ENCODE data around the gene PNLIPRP2.

Gene PNLIPRP2

DNA sequence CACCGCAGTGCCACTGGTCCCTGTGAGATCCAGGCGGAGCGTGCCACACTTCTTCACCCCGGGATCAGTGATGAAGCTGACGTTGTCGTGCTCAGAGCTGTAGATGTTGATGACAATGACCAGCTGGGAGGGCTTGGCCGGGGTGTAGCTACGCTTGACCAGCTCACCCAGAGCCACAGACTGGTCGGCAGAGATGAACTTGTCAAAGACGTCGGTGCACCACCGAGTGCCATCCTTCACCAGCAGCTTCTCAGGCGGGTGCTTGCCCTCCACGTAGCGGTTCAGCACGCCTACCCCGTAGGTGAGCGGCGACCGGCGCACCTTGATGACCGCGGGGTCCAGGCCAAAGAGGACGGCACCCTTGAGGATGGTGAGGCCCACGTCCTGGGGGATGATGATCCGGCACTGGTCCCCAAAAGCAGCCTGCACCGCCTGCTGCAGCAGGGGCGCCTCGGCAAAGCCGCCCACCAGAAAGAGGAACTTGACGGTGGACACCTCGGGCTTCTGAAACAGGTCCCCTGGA is 54.2 kb downstream of the PNLIPRP2 start:
- H3K27ac ChIP-seq (ENCODE audit: low read depth, low read length), result no peak overlapping the region
- no peaks in the 10 kb centered on the region for H3K27me3 ChIP-seq (ENCODE audit: control insufficient read depth in 5 of 5, insufficient read depth in 4 of 5, low read length in 5 of 5)
- no peak overlapping the region for H3K4me3 ChIP-seq (ENCODE audit: low read depth in 1 of 5, low read length in 5 of 5)
- H3K4me1 ChIP-seq (ENCODE audit: control insufficient read depth in 5 of 5, insufficient read depth in 5 of 5, low read length in 5 of 5), result peaks cover 0 to 5% (median 0%) of the 10 kb centered on the region in 5 donors
- no peaks in the 10 kb centered on the region for H3K9me3 ChIP-seq (ENCODE audit: control insufficient read depth in 5 of 5, low read length in 5 of 5)
- peaks cover 26 to 71% (median 65%) of the 10 kb centered on the region in 5 donors for H3K36me3 ChIP-seq (ENCODE audit: control insufficient read depth in 5 of 5, insufficient read depth in 5 of 5, low read length in 5 of 5)
- H3K9ac ChIP-seq (ENCODE audit: low read length in 5 of 5), result no peak overlapping the region

DNA sequence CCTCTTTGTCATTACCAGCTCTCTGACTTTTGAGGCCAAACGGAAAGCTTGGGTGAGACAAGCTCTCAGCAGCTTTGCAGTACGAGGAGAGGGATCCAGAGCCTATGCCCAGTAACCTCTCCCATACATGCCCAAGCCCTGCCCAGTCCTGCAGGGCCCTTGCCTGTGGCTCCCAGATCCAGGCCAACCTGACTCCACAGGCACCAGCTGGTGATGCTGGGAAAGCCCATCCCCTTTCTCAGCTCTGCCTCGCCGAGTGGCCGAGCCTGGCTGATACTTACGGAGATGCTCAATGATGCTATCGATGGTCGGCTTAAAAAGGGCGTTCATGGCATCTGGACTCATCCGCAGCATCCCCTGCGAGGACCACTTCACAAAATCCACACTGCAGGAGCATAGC is 55.4 kb downstream of the PNLIPRP2 start:
- Histone ChIP-seq H3K9me3 (ENCODE audit: control insufficient read depth in 5 of 5, low read length in 5 of 5) (no peaks in the 10 kb centered on the region), H3K9ac (ENCODE audit: low read length in 5 of 5) (no peak overlapping the region), H3K27me3 (ENCODE audit: control insufficient read depth in 5 of 5, insufficient read depth in 4 of 5, low read length in 5 of 5) (no peaks in the 10 kb centered on the region), H3K4me3 (ENCODE audit: low read depth in 1 of 5, low read length in 5 of 5) (no peak overlapping the region), H3K27ac (ENCODE audit: low read depth, low read length) (no peak overlapping the region), H3K4me1 (ENCODE audit: control insufficient read depth in 5 of 5, insufficient read depth in 5 of 5, low read length in 5 of 5) (no peaks in the 10 kb centered on the region), H3K36me3 (ENCODE audit: control insufficient read depth in 5 of 5, insufficient read depth in 5 of 5, low read length in 5 of 5) (peaks cover 27 to 77% (median 72%) of the 10 kb centered on the region in 5 donors)

DNA sequence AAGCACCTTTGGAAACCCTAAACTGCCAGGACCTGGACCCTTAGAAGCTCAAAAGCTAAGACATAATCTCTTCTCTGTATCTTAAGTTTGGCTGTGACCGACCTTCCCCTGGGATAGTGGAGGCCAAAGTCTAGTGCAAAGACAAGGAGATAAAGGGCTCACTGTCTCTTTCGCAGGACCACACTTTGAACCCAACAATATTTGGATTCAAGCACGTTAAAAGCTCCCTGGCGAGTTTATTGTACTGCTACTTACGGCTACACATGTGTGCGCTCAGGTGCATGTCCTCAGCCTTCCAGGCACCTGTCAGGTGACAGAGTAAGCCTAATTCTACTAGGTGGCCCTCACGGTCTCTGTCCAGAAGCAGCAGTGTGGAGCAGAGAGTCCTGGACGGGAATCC is 55.9 kb downstream of the PNLIPRP2 start:
- Histone ChIP-seq H3K4me1 (ENCODE audit: control insufficient read depth in 5 of 5, insufficient read depth in 5 of 5, low read length in 5 of 5) (no peaks in the 10 kb centered on the region), H3K27me3 (ENCODE audit: control insufficient read depth in 5 of 5, insufficient read depth in 4 of 5, low read length in 5 of 5) (no peaks in the 10 kb centered on the region), H3K36me3 (ENCODE audit: control insufficient read depth in 5 of 5, insufficient read depth in 5 of 5, low read length in 5 of 5) (peaks cover 28 to 82% (median 77%) of the 10 kb centered on the region in 5 donors), H3K9me3 (ENCODE audit: control insufficient read depth in 5 of 5, low read length in 5 of 5) (no peaks in the 10 kb centered on the region), H3K4me3 (ENCODE audit: low read depth in 1 of 5, low read length in 5 of 5) (no peak overlapping the region), H3K9ac (ENCODE audit: low read length in 5 of 5) (no peak overlapping the region), H3K27ac (ENCODE audit: low read depth, low read length) (no peak overlapping the region)

DNA sequence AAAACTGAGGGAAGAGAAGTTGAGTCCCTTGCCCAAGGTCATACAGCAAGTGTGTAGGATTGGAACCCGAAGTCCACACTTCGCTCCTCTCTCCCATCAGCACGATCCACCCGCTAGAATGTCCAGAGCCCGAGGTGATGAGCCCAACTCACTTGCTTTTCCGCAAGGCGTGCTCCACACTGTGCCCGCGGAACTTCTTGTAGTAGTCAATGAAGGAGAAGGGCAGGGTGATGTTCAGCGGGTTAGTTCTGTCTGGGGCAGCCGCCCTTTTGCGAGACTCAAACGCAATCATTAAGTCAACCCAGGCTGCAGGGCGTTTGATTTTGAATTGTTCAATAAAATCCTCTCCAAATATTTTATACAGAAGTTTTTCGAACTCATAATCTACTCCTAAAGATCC is 58.6 kb downstream of the PNLIPRP2 start:
- no peak overlapping the region for H3K9ac ChIP-seq (ENCODE audit: low read length in 5 of 5)
- no peak overlapping the region for H3K27ac ChIP-seq (ENCODE audit: low read depth, low read length)
- H3K27me3 ChIP-seq (ENCODE audit: control insufficient read depth in 5 of 5, insufficient read depth in 4 of 5, low read length in 5 of 5), result no peaks in the 10 kb centered on the region
- no peaks in the 10 kb centered on the region for H3K9me3 ChIP-seq (ENCODE audit: control insufficient read depth in 5 of 5, low read length in 5 of 5)
- peaks cover 0 to 6% (median 5%) of the 10 kb centered on the region in 5 donors for H3K4me1 ChIP-seq (ENCODE audit: control insufficient read depth in 5 of 5, insufficient read depth in 5 of 5, low read length in 5 of 5)
- no peak overlapping the region for H3K4me3 ChIP-seq (ENCODE audit: low read depth in 1 of 5, low read length in 5 of 5)
- peaks cover 13 to 66% (median 62%) of the 10 kb centered on the region in 5 donors for H3K36me3 ChIP-seq (ENCODE audit: control insufficient read depth in 5 of 5, insufficient read depth in 5 of 5, low read length in 5 of 5)

DNA sequence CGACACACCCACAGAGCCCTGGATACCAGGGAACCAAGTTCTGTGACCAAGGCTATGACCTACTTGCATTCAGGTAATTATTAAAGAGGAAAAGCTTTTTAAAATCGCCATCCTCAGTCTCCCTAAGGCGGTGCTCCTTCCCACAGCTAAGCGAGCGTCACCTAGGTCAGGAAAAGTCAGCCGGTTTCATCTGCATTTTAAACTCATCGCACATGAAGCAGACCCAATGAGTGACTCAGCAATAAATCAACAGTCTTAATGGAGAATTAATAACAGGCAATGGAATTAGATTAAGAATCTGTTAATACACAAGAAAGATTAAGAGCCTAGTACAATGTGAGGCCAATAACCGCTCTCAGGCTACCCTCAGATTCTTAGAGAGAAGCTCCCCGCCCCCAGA is 62.4 kb downstream of the PNLIPRP2 start:
- H3K27ac ChIP-seq (ENCODE audit: low read depth, low read length), result no peak overlapping the region
- no peak overlapping the region for H3K4me3 ChIP-seq (ENCODE audit: low read depth in 1 of 5, low read length in 5 of 5)
- H3K4me1 ChIP-seq (ENCODE audit: control insufficient read depth in 5 of 5, insufficient read depth in 5 of 5, low read length in 5 of 5), result peaks cover 2 to 13% (median 9%) of the 10 kb centered on the region in 5 donors
- H3K9ac ChIP-seq (ENCODE audit: low read length in 5 of 5), result no peak overlapping the region
- H3K9me3 ChIP-seq (ENCODE audit: control insufficient read depth in 5 of 5, low read length in 5 of 5), result no peaks in the 10 kb centered on the region
- no peaks in the 10 kb centered on the region for H3K27me3 ChIP-seq (ENCODE audit: control insufficient read depth in 5 of 5, insufficient read depth in 4 of 5, low read length in 5 of 5)
- H3K36me3 ChIP-seq (ENCODE audit: control insufficient read depth in 5 of 5, insufficient read depth in 5 of 5, low read length in 5 of 5), result peaks cover 7 to 47% (median 43%) of the 10 kb centered on the region in 5 donors

DNA sequence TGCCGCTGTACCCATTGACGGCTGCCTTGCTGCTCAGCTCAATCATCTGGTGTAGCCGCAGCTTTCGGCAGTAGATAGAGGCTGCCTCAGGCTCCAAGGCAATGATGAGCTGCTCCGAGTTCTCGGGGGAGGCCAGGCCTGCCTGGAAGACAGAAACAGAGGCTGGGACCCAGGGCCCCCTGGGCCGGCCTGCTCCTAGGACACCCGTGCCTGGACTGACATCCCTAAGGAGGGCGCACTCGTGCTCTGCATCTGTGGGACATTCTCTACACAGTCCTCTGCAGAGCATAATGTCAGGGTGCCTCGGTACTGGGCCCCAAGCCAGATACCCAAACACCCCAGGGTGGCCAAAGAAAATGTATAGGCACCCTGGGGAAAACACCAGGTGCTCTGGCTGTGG is 63.1 kb downstream of the PNLIPRP2 start:
- H3K9me3 ChIP-seq (ENCODE audit: control insufficient read depth in 5 of 5, low read length in 5 of 5), result no peaks in the 10 kb centered on the region

DNA sequence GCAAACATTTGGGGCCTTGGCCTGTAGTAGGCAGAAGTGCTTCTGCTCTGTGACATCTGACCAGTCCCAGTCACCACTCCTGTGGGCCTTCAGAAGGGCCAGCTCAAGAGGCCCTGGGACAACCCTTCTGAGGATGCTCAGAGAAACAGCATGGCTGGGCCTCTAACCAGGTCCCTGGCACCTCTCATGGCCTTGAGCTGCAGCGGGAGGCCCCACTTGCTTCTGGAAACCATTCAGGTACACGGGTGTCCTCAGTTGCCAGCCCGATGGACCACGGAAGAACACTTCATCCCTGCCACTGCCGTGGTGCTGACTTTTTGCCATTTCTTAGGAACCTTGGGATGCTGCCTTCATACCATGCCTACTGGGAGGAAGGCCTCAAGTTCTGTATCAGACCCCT is 64.0 kb downstream of the PNLIPRP2 start:
- no peak overlapping the region for H3K9ac ChIP-seq (ENCODE audit: low read length in 5 of 5)
- H3K27ac ChIP-seq (ENCODE audit: low read depth, low read length), result no peak overlapping the region
- no peak overlapping the region for H3K4me3 ChIP-seq (ENCODE audit: low read depth in 1 of 5, low read length in 5 of 5)
- peaks cover 2 to 26% (median 22%) of the 10 kb centered on the region in 5 donors for H3K4me1 ChIP-seq (ENCODE audit: control insufficient read depth in 5 of 5, insufficient read depth in 5 of 5, low read length in 5 of 5)
- H3K27me3 ChIP-seq (ENCODE audit: control insufficient read depth in 5 of 5, insufficient read depth in 4 of 5, low read length in 5 of 5), result no peaks in the 10 kb centered on the region
- H3K9me3 ChIP-seq (ENCODE audit: control insufficient read depth in 5 of 5, low read length in 5 of 5), result no peaks in the 10 kb centered on the region
- peaks cover 4 to 37% (median 34%) of the 10 kb centered on the region in 5 donors for H3K36me3 ChIP-seq (ENCODE audit: control insufficient read depth in 5 of 5, insufficient read depth in 5 of 5, low read length in 5 of 5)

More for the DNA sequence above, 63.1 kb downstream of the PNLIPRP2 start:
- Histone ChIP-seq H3K27me3 (ENCODE audit: control insufficient read depth in 5 of 5, insufficient read depth in 4 of 5, low read length in 5 of 5) (no peaks in the 10 kb centered on the region), H3K36me3 (ENCODE audit: control insufficient read depth in 5 of 5, insufficient read depth in 5 of 5, low read length in 5 of 5) (peaks cover 7 to 47% (median 43%) of the 10 kb centered on the region in 5 donors), H3K4me1 (ENCODE audit: control insufficient read depth in 5 of 5, insufficient read depth in 5 of 5, low read length in 5 of 5) (peaks cover 2 to 19% (median 15%) of the 10 kb centered on the region in 5 donors), H3K27ac (ENCODE audit: low read depth, low read length) (no peak overlapping the region), H3K9ac (ENCODE audit: low read length in 5 of 5) (no peak overlapping the region), H3K4me3 (ENCODE audit: low read depth in 1 of 5, low read length in 5 of 5) (no peak overlapping the region)

DNA sequence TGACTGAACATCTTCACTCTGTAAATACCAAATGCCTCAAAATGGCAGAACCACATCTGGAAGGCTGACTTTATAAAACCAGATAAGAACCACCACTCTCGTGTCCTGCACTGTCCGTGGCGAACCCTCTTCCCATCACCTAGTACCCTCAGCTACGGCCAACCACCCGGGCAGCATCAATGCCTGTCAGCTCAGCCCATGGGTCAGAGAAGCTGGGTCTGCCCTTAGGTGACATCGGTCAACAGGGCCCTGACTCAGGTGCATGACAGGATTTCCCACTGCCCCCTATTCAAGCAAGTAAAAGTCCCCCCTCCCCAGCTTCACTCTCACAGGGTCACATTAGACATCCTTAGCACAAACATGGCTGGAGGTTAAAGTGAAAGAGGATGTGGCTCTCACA is 65.1 kb downstream of the PNLIPRP2 start:
- Histone ChIP-seq H3K4me3 (ENCODE audit: low read depth in 1 of 5, low read length in 5 of 5) (no peak overlapping the region), H3K9ac (ENCODE audit: low read length in 5 of 5) (no peak overlapping the region), H3K9me3 (ENCODE audit: control insufficient read depth in 5 of 5, low read length in 5 of 5) (no peaks in the 10 kb centered on the region), H3K36me3 (ENCODE audit: control insufficient read depth in 5 of 5, insufficient read depth in 5 of 5, low read length in 5 of 5) (peaks cover 4 to 36% (median 29%) of the 10 kb centered on the region in 5 donors), H3K4me1 (ENCODE audit: control insufficient read depth in 5 of 5, insufficient read depth in 5 of 5, low read length in 5 of 5) (peaks cover 2 to 32% (median 26%) of the 10 kb centered on the region in 5 donors), H3K27me3 (ENCODE audit: control insufficient read depth in 5 of 5, insufficient read depth in 4 of 5, low read length in 5 of 5) (no peaks in the 10 kb centered on the region), H3K27ac (ENCODE audit: low read depth, low read length) (no peak overlapping the region)

DNA sequence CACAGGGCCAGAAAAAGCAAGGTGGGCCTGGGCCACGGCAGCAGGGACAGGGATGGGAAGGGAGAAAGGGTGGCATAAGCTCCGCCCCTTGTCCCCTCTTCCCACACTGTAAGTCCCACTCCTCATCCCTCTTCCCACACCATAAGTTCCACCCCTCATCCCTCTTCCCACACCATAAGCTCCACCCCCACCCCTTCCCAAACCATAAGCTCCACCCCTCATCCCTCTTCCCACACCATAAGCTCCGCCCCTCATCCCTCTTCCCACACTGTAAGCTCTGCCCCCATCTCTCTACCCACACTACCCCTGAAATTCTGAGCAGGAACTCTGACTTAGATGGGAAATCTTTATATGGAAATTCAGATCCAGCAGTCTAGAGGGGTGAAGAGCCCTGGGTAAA is 65.9 kb downstream of the PNLIPRP2 start:
- H3K4me1 ChIP-seq (ENCODE audit: control insufficient read depth in 5 of 5, insufficient read depth in 5 of 5, low read length in 5 of 5), result peaks cover 2 to 40% (median 34%) of the 10 kb centered on the region in 5 donors
- H3K4me3 ChIP-seq (ENCODE audit: low read depth in 1 of 5, low read length in 5 of 5), result no peak overlapping the region
- H3K9me3 ChIP-seq (ENCODE audit: control insufficient read depth in 5 of 5, low read length in 5 of 5), result no peaks in the 10 kb centered on the region
- peaks cover under 1 to 28% (median 22%) of the 10 kb centered on the region in 5 donors for H3K36me3 ChIP-seq (ENCODE audit: control insufficient read depth in 5 of 5, insufficient read depth in 5 of 5, low read length in 5 of 5)
- H3K27me3 ChIP-seq (ENCODE audit: control insufficient read depth in 5 of 5, insufficient read depth in 4 of 5, low read length in 5 of 5), result no peaks in the 10 kb centered on the region
- H3K9ac ChIP-seq (ENCODE audit: low read length in 5 of 5), result no peak overlapping the region
- no peak overlapping the region for H3K27ac ChIP-seq (ENCODE audit: low read depth, low read length)

DNA sequence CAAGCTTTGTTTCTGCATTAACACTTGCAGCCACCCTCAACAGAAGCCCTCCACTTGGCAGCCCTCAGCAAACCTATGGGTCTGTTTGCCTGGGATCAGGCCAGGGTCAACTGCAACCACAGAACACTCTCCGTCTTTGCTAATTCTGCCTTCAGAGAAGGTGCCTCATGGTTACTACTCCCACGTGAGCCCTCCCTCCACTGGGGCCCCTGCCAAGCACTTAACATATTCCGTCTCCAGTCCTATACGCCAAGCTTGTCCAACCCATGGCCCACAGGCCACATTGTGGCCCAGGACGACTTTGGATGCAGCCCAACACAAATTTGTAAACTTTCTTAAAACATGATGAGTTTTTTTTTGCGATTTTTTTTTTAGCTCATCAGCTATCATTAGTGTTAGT is 66.9 kb downstream of the PNLIPRP2 start:
- peaks cover 2 to 44% (median 40%) of the 10 kb centered on the region in 5 donors for H3K4me1 ChIP-seq (ENCODE audit: control insufficient read depth in 5 of 5, insufficient read depth in 5 of 5, low read length in 5 of 5)

More for the DNA sequence above, 66.9 kb downstream of the PNLIPRP2 start:
- Histone ChIP-seq H3K9ac (ENCODE audit: low read length in 5 of 5) (no peak overlapping the region), H3K9me3 (ENCODE audit: control insufficient read depth in 5 of 5, low read length in 5 of 5) (no peaks in the 10 kb centered on the region), H3K27ac (ENCODE audit: low read depth, low read length) (no peak overlapping the region), H3K36me3 (ENCODE audit: control insufficient read depth in 5 of 5, insufficient read depth in 5 of 5, low read length in 5 of 5) (peaks cover 0 to 26% (median 21%) of the 10 kb centered on the region in 5 donors), H3K27me3 (ENCODE audit: control insufficient read depth in 5 of 5, insufficient read depth in 4 of 5, low read length in 5 of 5) (no peaks in the 10 kb centered on the region), H3K4me3 (ENCODE audit: low read depth in 1 of 5, low read length in 5 of 5) (no peak overlapping the region)
